Transverse colon (tissue), 4 donors: ENCODE results near the gene SREK1. TPM values are rescaled to one million over a fixed set of nuclear protein-coding genes. Genes with fewer than 3 reads are reported as not detected.

Experiments
- DNase-seq: peaks from one replicate; pipeline ENCODE4 v3.0.0-alpha.2; 2019
- H3K27ac ChIP-seq, 4 donors: fragments of 200-600 bp; sonication (generic); 2 replicates each; pipeline ENCODE4 v1.5.1; 2016 to 2018; ENCODE audit warnings: inconsistent platforms in 4 of 4
- H3K27me3 ChIP-seq: fragments of 200-600 bp; sonication (generic); 2 replicates; pipeline ENCODE4 v1.5.1; 2017; ENCODE audit warnings: inconsistent platforms
- H3K36me3 ChIP-seq, 4 donors: fragments of 200-600 bp; sonication (generic); 2 replicates each; pipeline ENCODE4 v1.5.1; 2017 to 2019; ENCODE audit warnings: inconsistent platforms in 4 of 4
- H3K4me1 ChIP-seq, 4 donors: fragments of 200-600 bp; sonication (generic); 2 replicates each; pipeline ENCODE4 v1.5.1; 2017 to 2020; ENCODE audit warnings: inconsistent platforms in 4 of 4
- H3K4me3 ChIP-seq, 4 donors: fragments of 200-600 bp; sonication (generic); 1 replicate in 1 of 4; 2 replicates in 3 of 4; pipeline versions ENCODE4 v1.5.1 to v1.6.1; 2017 to 2019; ENCODE audit warnings: inconsistent platforms in 4 of 4
- H3K9me3 ChIP-seq, 2 donors: fragments of 200-600 bp; sonication (generic); 2 replicates each; pipeline ENCODE4 v1.5.1; 2017 to 2019; ENCODE audit warnings: inconsistent platforms in 2 of 2
- CTCF ChIP-seq, 5 experiments: fragments of 200-600 bp in 3 of 5; fragments of 450-650 bp in 2 of 5; sonication (generic) in 3 of 5; IDR thresholded peaks; 1 replicate in 2 of 5; 2 replicates in 3 of 5; pipeline ENCODE4 v1.5.1; 2016 to 2017; ENCODE audit warnings: antibody characterized with exemption in 5 of 5, inconsistent platforms in 3 of 5, mild to moderate bottlenecking in 2 of 5, moderate library complexity in 1 of 5
- EP300 ChIP-seq: sonication (generic); formaldehyde crosslinking; IDR thresholded peaks from one replicate; pipeline ENCODE4 v1.6.1; 2017; ENCODE audit warnings: antibody characterized with exemption, low read depth
- POLR2A ChIP-seq: fragments of 450-650 bp; IDR thresholded peaks from one replicate; pipeline ENCODE4 v1.6.1; 2016; ENCODE audit warnings: antibody characterized with exemption, mild to moderate bottlenecking, moderate library complexity
- POLR2AphosphoS5 ChIP-seq, 3 donors: sonication (generic); formaldehyde crosslinking; IDR thresholded peaks; one replicate each; pipeline ENCODE4 v1.6.1; 2016; ENCODE audit warnings: antibody characterized with exemption in 3 of 3
- WGBS, 2 donors: methylation state at CpG; one replicate each; pipeline ENCODE4 v1.1.5; 2018; ENCODE audit warnings: low coverage in 1 of 2; 5-methylcytosine and 5-hydroxymethylcytosine counted together
- in situ Hi-C, 4 donors: fragments of 200-750 bp; cut with MboI; loops; one replicate each; pipeline versions ENCODE4 v1.15.0 to v1.15.1; 2017; ENCODE audit warnings: low sequenced_read_pairs in 3 of 4, low pct_ligation_motif_present in 1 of 4, low pct_unique_long_range_greater_than_20kb in 1 of 4
- intact Hi-C: fragments of 100-400 bp; cut with DNase I; formaldehyde crosslinking; loops from one replicate; pipeline ENCODE4 v1.15.1; 2023; ENCODE audit warnings: low total_unique reads
- total RNA-seq, 4 donors: library from RNA; depleted of rRNA; stranded (reverse); fragments of >200 nt; gene quantifications; one replicate each; pipeline ENCODE4 v1.1.0, GENCODE V29; 2016

The SREK1 gene
- total RNA-seq, 4 donors from 2014 or later = 81.6 to 152 (median 129) TPM

- H3K9me3 ChIP-seq = no peaks in the 10 kb centered on the region
- DNase-seq = no peak
- H3K4me1 ChIP-seq = no peaks in the 10 kb centered on the region
- 84 to 89% methylated on average over 4 of the region's 4 CpGs for WGBS, 2 donors
- H3K27me3 ChIP-seq = no peaks in the 10 kb centered on the region
- in situ Hi-C loops = no loop called here
- H3K36me3 ChIP-seq = no peaks in the 10 kb centered on the region
- intact Hi-C loops = no loop called here
- no peak overlapping the region for H3K27ac ChIP-seq
- H3K4me3 ChIP-seq = no peak overlapping the region
- TF ChIP-seq EP300 (no peak), POLR2AphosphoS5 (IDR thresholded peaks at IDR 0.05) (no peak), CTCF (IDR thresholded peaks at IDR 0.05) (no peak), POLR2A (no peak)
Measured at GRCh38 chr5:66118304-66118703, 25.8 kb upstream of the SREK1 start.

- Histone ChIP-seq H3K9me3 (no peaks in the 10 kb centered on the region), H3K27ac (no peak overlapping the region), H3K4me1 (no peaks in the 10 kb centered on the region), H3K4me3 (no peak overlapping the region), H3K27me3 (no peaks in the 10 kb centered on the region), H3K36me3 (no peaks in the 10 kb centered on the region)
- in situ Hi-C loops (no loop called here), intact Hi-C loops (no loop called here)
- no peak for TF ChIP-seq EP300
- TF ChIP-seq CTCF (IDR thresholded peaks at IDR 0.05) = no peak
- no peak for TF ChIP-seq POLR2AphosphoS5 (IDR thresholded peaks at IDR 0.05)
- no peak for TF ChIP-seq POLR2A
- DNase-seq = no peak
- WGBS, 2 donors = 80 to 81% methylated on average over 1 to 2 of the region's 2 CpGs
Measured at GRCh38 chr5:66122379-66123034, 21.6 kb upstream of the SREK1 start.

GRCh38 chr5:66129144-66129543, 15.0 kb upstream of the SREK1 start:
- 72 to 75% methylated on average over 3 to 4 of the region's 4 CpGs for WGBS, 2 donors

GRCh38 chr5:66130493-66130892, 13.6 kb upstream of the SREK1 start:
- WGBS, 2 donors = 97 to 100% methylated on average over 1 of the region's 1 CpG
- Histone ChIP-seq H3K9me3 (no peaks in the 10 kb centered on the region), H3K27me3 (no peaks in the 10 kb centered on the region), H3K36me3 (no peaks in the 10 kb centered on the region), H3K4me1 (peaks cover 0 to 10% (median 0%) of the 10 kb centered on the region in 4 donors), H3K4me3 (no peak overlapping the region), H3K27ac (no peak overlapping the region)
- in situ Hi-C loops = loop anchor here in 1 of 4 donors (25.0 kb wide), 1 partner anchor 393 kb away; no protein-coding TSS in a partner anchor
- no peak for TF ChIP-seq POLR2AphosphoS5 (IDR thresholded peaks at IDR 0.05)
- DNase-seq = no peak
- intact Hi-C loops = no loop called here

More at GRCh38 chr5:66129144-66129543, 15.0 kb upstream of the SREK1 start:
- Histone ChIP-seq H3K36me3 (no peaks in the 10 kb centered on the region), H3K27ac (no peak overlapping the region), H3K9me3 (no peaks in the 10 kb centered on the region), H3K4me1 (peaks cover 0 to 1% (median 0%) of the 10 kb centered on the region in 4 donors), H3K27me3 (no peaks in the 10 kb centered on the region), H3K4me3 (no peak overlapping the region)
- TF ChIP-seq CTCF (IDR thresholded peaks at IDR 0.05) (no peak), POLR2A (no peak), EP300 (no peak), POLR2AphosphoS5 (IDR thresholded peaks at IDR 0.05) (no peak)
- in situ Hi-C loops (loop anchor here in 1 of 4 donors (25.0 kb wide), 1 partner anchor 392 kb away; no protein-coding TSS in a partner anchor), intact Hi-C loops (no loop called here)
- DNase-seq = no peak
